Liver (tissue), 9 donors: ENCODE data around the gene RIMBP2. TPM values are rescaled to one million over a fixed set of nuclear protein-coding genes. Genes with fewer than 3 reads are reported as not detected.

Experiments
- DNase-seq: peaks from one replicate; pipeline ENCODE4 v3.0.0-alpha.2; 2017; ENCODE audit warnings: low spot score
- H3K27ac ChIP-seq, 2 donors: one replicate each; pipeline ENCODE4 v1.7.0; 2013; ENCODE audit warnings: inconsistent platforms in 2 of 2, low read length in 2 of 2, control low read depth in 1 of 2, low read depth in 1 of 2, mild to moderate bottlenecking in 1 of 2
- H3K27me3 ChIP-seq, 4 donors: one replicate each; pipeline versions ENCODE4 v1.6.1 to v1.7.0; 2013; ENCODE audit warnings: low read length in 3 of 4, inconsistent platforms in 1 of 4, mild to moderate bottlenecking in 1 of 4, moderate library complexity in 1 of 4; ENCODE audit not compliant: control insufficient read depth in 4 of 4, insufficient read depth in 4 of 4
- H3K36me3 ChIP-seq, 4 donors: one replicate each; pipeline versions ENCODE4 v1.6.1 to v1.7.0; 2013; ENCODE audit warnings: low read length in 3 of 4, mild to moderate bottlenecking in 3 of 4, low read depth in 1 of 4, moderate library complexity in 1 of 4; ENCODE audit not compliant: control insufficient read depth in 4 of 4, insufficient read depth in 3 of 4
- H3K4me1 ChIP-seq, 4 donors: one replicate each; pipeline versions ENCODE4 v1.6.1 to v1.7.0; 2013; ENCODE audit warnings: low read length in 3 of 4, mild to moderate bottlenecking in 3 of 4, moderate library complexity in 1 of 4; ENCODE audit not compliant: control insufficient read depth in 4 of 4, insufficient read depth in 4 of 4
- H3K4me3 ChIP-seq, 3 donors: one replicate each; pipeline versions ENCODE4 v1.6.1 to v1.7.0; 2013; ENCODE audit warnings: low read length in 3 of 3, control low read depth in 1 of 3, low read depth in 1 of 3, mild to moderate bottlenecking in 1 of 3
- H3K9ac ChIP-seq, 2 donors: one replicate each; pipeline ENCODE4 v1.7.0; 2013; ENCODE audit warnings: low read length in 2 of 2, mild to moderate bottlenecking in 2 of 2, moderate library complexity in 2 of 2, control low read depth in 1 of 2, low read depth in 1 of 2
- H3K9me3 ChIP-seq, 4 donors: one replicate each; pipeline versions ENCODE4 v1.6.1 to v1.7.0; 2013; ENCODE audit warnings: low read length in 3 of 4; ENCODE audit not compliant: control insufficient read depth in 4 of 4
- ATF3 ChIP-seq: IDR thresholded peaks from 2 replicates; pipeline ENCODE4 v1.6.1; 2016; ENCODE audit warnings: antibody characterized with exemption
- CTCF ChIP-seq: fragments of 150-350 bp; IDR thresholded peaks from 2 replicates; pipeline ENCODE4 v1.5.1; 2017; ENCODE audit warnings: improper control_type of control experiment, low read depth, low read length; ENCODE audit not compliant: missing input control
- EGR1 ChIP-seq, 2 donors: IDR thresholded peaks; 2 replicates each; pipeline ENCODE4 v1.6.1; 2016 to 2018; ENCODE audit warnings: antibody characterized with exemption in 2 of 2, low read depth in 2 of 2
- FOXA1 ChIP-seq: IDR thresholded peaks from 2 replicates; pipeline ENCODE4 v1.6.1; 2016; ENCODE audit warnings: antibody characterized with exemption
- FOXA2 ChIP-seq: IDR thresholded peaks from 2 replicates; pipeline ENCODE4 v1.6.1; 2016; ENCODE audit warnings: antibody characterized with exemption
- GABPA ChIP-seq, 2 donors: IDR thresholded peaks in 1 of 2; conservative IDR thresholded peaks in 1 of 2; 2 replicates each; pipeline ENCODE4 v1.6.1; 2016; ENCODE audit warnings: antibody characterized with exemption in 2 of 2, mild to moderate bottlenecking in 1 of 2, moderate library complexity in 1 of 2
- HNF4A ChIP-seq, 2 donors: conservative IDR thresholded peaks; 2 replicates each; pipeline ENCODE4 v1.6.1; 2016; ENCODE audit warnings: antibody characterized with exemption in 2 of 2, mild to moderate bottlenecking in 2 of 2
- HNF4G ChIP-seq: IDR thresholded peaks from 2 replicates; pipeline ENCODE4 v1.6.1; 2016; ENCODE audit warnings: antibody characterized with exemption
- JUND ChIP-seq, 2 donors: IDR thresholded peaks; 2 replicates each; pipeline ENCODE4 v1.6.1; 2016; ENCODE audit warnings: antibody characterized with exemption in 2 of 2
- MAX ChIP-seq: IDR thresholded peaks from 2 replicates; pipeline ENCODE4 v1.6.1; 2016; ENCODE audit warnings: antibody characterized with exemption
- NR2F2 ChIP-seq: IDR thresholded peaks from 2 replicates; pipeline ENCODE4 v1.6.1; 2016; ENCODE audit warnings: antibody characterized with exemption
- RAD21 ChIP-seq, 2 donors: IDR thresholded peaks; 2 replicates each; pipeline ENCODE4 v1.6.1; 2016; ENCODE audit warnings: antibody characterized with exemption in 2 of 2, mild to moderate bottlenecking in 2 of 2
- REST ChIP-seq: IDR thresholded peaks from 2 replicates; pipeline ENCODE4 v1.6.1; 2016; ENCODE audit warnings: antibody characterized with exemption, mild to moderate bottlenecking
- RXRA ChIP-seq, 2 donors: IDR thresholded peaks; 2 replicates each; pipeline ENCODE4 v1.6.1; 2017 to 2018; ENCODE audit warnings: antibody characterized with exemption in 2 of 2, mild to moderate bottlenecking in 1 of 2
- SP1 ChIP-seq: IDR thresholded peaks from 2 replicates; pipeline ENCODE4 v1.6.1; 2018; ENCODE audit warnings: antibody characterized with exemption, mild to moderate bottlenecking
- TAF1 ChIP-seq: conservative IDR thresholded peaks from 2 replicates; pipeline ENCODE4 v1.6.1; 2016; ENCODE audit warnings: antibody characterized with exemption, mild to moderate bottlenecking
- YY1 ChIP-seq: IDR thresholded peaks from 2 replicates; pipeline ENCODE4 v1.6.1; 2016; ENCODE audit warnings: antibody characterized with exemption, mild to moderate bottlenecking
- ZBTB33 ChIP-seq: IDR thresholded peaks from 2 replicates; pipeline ENCODE4 v1.6.1; 2016; ENCODE audit warnings: antibody characterized with exemption
- WGBS: extraction: QIAGEN DNeasy Blood & Tissue Kit; methylation state at CpG from one replicate; pipeline ENCODE4 v1.1.7; 2013; 5-methylcytosine and 5-hydroxymethylcytosine counted together
- polyA plus RNA-seq, 2 donors: library from polyadenylated mRNA; stranded (reverse) in 1 of 2; unstranded in 1 of 2; fragments of 200-250 nt in 1 of 2; fragments of >200 nt in 1 of 2; fragmentation: Nextera tagmentation in 1 of 2; extraction: Ambion mirVana in 1 of 2; gene quantifications; one replicate each; pipeline versions ENCODE4 v1.2.1 to v1.2.3, GENCODE V29; 2013 to 2015
- total RNA-seq, 2 donors: library from RNA; depleted of rRNA; stranded (reverse); fragments of >200 nt; gene quantifications; one replicate each; pipeline ENCODE4 v1.2.3, GENCODE V29; 2014
- donor health status: healthy.
- donor health status: healthy.
- donor health status: healthy.
- donor health status: healthy.
- donor health status: healthy.

RIMBP2 gene
- total and polyA plus RNA-seq, 4 donors: 0.01 to 0.17 (median 0.09) TPM; not detected in 1

GRCh38 chr12:130486891-130487416 lies 229.1 kb downstream of the RIMBP2 start (continued):
- TF ChIP-seq GABPA (IDR thresholded peaks at IDR 0.05 in 1 of 2, conservative IDR thresholded peaks at IDR 0.05 in 1 of 2) (no peak), HNF4G (no peak), NR2F2 (no peak)

- TF ChIP-seq FOXA2: no peak
- TF ChIP-seq RAD21 (IDR thresholded peaks at IDR 0.05): no peak
- no peak for TF ChIP-seq REST
- TF ChIP-seq ATF3: no peak
- no peak for TF ChIP-seq TAF1
- TF ChIP-seq GABPA (IDR thresholded peaks at IDR 0.05 in 1 of 2, conservative IDR thresholded peaks at IDR 0.05 in 1 of 2): no peak
- TF ChIP-seq NR2F2: no peak
- TF ChIP-seq RXRA (IDR thresholded peaks at IDR 0.05): no peak
- TF ChIP-seq HNF4G: no peak
- no peak for TF ChIP-seq EGR1 (IDR thresholded peaks at IDR 0.05; ENCODE audit: low read depth in 2 of 2)
- TF ChIP-seq JUND (IDR thresholded peaks at IDR 0.05): no peak
- TF ChIP-seq HNF4A (conservative IDR thresholded peaks at IDR 0.05): no peak
- DNase-seq: no peak
- Histone ChIP-seq H3K27me3 (no peaks in the 10 kb centered on the region), H3K36me3 (no peaks in the 10 kb centered on the region), H3K9ac (no peak overlapping the region), H3K9me3 (peaks cover 0 to 6% (median 4%) of the 10 kb centered on the region in 4 donors), H3K4me3 (no peak overlapping the region), H3K27ac (no peak overlapping the region), H3K4me1 (no peaks in the 10 kb centered on the region)
- WGBS: 71% methylated on average over 10 of the region's 10 CpGs
These were observed 230.0 kb downstream of the RIMBP2 start for GRCh38 chr12:130486146-130486435.

- TF ChIP-seq RAD21 (IDR thresholded peaks at IDR 0.05): no peak
- TF ChIP-seq HNF4G: no peak
- no peak for TF ChIP-seq FOXA1
- no peak for TF ChIP-seq NR2F2
- no peak for TF ChIP-seq ZBTB33
- TF ChIP-seq MAX: no peak
- TF ChIP-seq CTCF: no peak
- no peak for TF ChIP-seq SP1
- no peak for TF ChIP-seq RXRA (IDR thresholded peaks at IDR 0.05)
- TF ChIP-seq TAF1: no peak
- TF ChIP-seq YY1: no peak
- TF ChIP-seq GABPA (IDR thresholded peaks at IDR 0.05 in 1 of 2, conservative IDR thresholded peaks at IDR 0.05 in 1 of 2): no peak
- no peak for TF ChIP-seq HNF4A (conservative IDR thresholded peaks at IDR 0.05)
- no peak for TF ChIP-seq FOXA2
- no peak for TF ChIP-seq JUND (IDR thresholded peaks at IDR 0.05)
- TF ChIP-seq ATF3: no peak
- no peak for TF ChIP-seq EGR1 (IDR thresholded peaks at IDR 0.05; ENCODE audit: low read depth in 2 of 2)
- Histone ChIP-seq H3K36me3 (no peaks in the 10 kb centered on the region), H3K4me3 (no peak overlapping the region), H3K9ac (no peak overlapping the region), H3K4me1 (no peaks in the 10 kb centered on the region), H3K27ac (no peak overlapping the region), H3K27me3 (no peaks in the 10 kb centered on the region), H3K9me3 (peaks cover 0 to 6% (median 4%) of the 10 kb centered on the region in 4 donors)
- DNase-seq: no peak
- 83% methylated on average over 22 of the region's 22 CpGs for WGBS
These were observed 230.6 kb downstream of the RIMBP2 start for GRCh38 chr12:130485291-130486145.
